CD4-positive, alpha-beta T cell treated with Interleukin-17A for 1 hour (primary cell): Measurements from ENCODE around the gene KRT79.

Source experiments
- DNase-seq: peaks from one replicate; pipeline ENCODE4 v3.0.0-alpha.2; 2020

KRT79 gene

DNA sequence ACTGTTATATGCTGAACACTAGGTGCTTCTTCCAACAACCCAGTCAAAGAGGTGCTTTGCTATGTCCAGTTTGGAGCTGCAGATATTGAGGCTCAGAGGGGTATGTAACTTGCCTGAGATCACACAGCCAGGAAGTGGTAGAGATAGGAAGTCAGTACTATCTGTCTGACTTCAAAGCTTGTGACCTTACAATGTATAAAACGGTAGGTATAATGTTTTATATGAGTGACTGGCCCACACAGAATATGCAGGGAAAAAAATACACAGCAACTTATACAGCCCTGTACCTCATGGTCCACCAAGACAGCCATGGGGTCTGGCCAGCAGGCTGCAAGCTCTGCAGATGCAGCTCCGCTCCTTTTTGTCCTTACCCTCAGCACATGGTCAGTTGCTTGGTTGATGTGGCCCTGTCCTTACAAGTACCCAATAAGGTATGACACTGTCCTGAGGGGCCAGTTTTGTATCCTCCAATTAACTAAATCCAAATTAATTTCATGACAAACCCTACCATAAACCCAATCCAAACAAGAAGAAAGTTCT is 16.3 kb downstream of the KRT79 start:
- no peak for DNase-seq

DNA sequence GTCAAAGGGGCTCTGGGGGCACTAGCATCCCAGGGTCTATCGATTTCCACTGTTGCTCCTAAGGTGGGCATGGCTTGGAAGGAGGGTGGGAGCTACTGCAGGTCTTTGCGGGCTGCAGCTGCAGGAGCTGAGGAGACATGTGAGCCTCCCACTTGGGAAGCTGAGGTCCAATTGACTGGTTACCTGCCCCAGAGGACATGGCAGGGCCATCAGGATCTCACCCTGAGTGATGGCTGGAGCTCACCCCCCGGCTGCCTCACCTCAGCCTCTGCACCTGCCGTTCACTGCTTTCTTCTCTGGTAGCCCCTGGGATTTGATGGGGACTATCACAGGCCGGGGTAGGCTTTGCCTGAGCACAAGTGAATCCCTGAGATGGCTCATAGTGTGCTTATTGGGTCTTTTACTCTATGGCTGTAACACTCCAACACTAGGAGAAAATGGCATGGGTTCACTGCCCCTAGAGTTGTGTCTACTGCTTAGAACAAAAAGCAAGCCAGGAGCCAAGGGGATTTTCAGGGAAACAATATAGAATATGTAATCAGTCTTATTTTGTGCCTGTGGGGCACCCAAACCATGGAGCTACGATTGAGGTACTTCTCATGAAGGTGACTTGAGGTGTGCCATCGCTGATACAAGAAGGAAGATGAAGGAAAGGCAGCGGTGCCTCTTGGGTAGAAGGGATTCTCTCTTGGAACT is 17.0 kb downstream of the KRT79 start:
- DNase-seq = no peak

DNA sequence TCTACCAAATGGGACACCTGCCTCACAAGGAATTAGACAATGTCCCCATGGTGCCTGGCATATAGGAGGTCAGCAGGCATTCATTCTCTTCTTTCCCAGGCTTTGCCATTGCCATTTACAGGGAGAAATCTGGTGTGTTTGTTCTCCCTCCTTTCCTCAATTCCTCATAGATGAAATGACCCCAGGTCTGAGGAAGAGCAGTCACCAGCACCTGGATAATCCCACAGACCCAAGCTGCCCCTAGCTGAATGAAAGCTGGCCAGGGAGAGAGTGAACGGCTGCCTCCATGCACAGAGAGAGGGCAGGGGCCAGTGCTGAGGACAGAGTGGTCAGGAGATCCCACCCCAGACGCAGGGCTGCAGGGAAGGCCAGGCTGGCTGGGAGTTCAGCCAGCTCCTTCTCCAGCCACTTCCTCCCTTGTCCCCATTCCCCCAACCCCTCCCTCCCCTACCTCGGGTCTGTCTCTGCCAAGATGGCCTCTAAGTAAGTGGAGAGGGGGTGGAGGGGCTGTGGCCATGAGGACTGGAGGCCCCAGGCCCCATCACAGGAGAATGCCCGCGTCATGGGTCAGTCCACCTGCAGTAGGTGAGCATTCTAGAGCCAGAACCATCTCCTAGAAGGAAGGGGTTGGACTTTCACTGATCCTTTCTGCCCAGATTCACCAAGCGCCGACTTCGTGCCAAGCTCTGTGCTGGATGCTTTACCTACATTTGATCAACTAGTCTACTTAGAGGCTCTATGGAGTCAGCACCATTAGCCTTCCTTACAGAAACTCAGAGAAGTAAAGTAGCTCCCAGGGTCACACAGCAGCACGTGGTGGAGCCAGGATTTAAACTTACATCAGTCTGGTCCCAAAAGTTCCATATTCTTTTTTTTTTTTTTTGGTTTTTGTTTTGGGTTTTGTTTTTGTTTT is 18.2 kb downstream of the KRT79 start:
- no peak for DNase-seq

DNA sequence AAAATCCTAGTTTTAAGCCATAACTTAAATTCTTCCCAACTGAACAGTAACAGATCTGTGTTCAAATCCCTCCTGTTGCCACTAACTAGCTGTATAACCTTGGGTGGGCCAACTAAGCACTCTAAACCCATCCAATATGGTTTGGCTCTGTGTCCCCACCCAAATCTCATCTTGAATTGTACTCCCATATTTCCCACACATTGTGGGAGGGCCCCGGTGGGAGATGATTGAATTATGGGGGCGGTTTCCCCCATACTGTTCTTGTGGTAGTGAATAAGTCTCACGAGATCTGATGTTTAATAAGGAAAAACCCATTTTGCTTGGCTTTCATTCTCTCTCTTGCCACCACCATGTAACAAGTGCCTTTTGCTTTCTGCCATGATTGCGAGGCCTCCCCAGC is 18.9 kb downstream of the KRT79 start:
- no peak for DNase-seq

DNA sequence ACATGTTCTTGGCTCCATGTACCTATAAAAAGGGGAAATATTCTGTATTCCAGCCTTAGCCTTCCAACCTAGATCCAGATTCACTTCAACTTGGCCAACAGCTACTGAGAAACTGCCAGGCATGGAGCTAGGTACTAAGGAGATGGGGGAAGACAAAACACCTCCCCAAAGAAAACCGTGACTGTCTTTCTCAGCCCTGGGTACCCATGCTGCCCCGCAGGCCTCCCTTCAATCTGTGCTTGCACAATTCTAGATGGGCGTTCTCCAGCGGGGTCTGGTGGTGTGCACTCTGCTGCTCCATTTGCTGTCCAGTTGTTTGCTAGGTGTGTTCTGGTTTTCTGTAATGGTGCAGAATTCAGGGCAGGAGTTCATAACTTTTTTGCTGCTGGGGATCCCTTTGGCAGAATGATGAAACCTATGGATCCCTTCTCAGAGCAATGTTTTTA is 19.4 kb downstream of the KRT79 start:
- no peak for DNase-seq

DNA sequence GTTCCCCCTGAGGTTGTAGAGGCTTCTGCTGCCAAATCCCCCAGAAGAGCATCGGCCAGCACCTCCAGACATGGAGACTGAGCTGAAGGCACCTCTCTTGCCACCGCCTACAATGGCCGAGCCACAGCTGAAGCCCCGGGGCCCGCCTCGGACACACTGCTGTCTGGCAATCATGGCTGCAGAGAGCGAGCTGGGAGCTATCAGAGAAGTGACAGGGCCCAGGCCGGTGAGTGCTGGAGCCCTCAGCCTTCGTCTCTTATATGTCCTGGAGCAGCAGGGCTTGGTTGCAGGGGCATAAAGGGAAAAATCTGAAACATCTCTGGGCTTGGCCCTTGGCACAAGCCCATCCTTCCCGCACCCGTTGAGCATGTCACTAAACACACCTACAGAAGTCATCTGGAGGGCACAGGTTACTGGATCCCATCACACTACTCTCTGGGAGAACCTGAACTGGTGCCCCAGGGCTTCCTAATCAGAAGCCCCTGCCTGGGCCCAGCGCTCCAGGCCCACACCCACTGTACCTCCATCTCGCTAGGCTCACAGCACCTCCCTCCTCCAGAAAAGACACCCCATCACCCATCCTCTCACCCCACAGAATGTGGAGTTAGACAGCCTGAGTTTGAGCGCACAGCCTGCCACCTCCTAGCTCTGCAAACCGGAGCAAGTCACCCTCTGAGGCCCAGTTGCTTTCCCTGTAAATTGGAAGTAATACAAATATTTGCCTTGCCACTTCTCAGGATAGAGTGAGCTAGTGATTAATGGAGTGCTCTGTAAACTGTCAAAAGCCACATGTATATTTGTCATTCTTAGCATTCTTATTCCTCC is 20.0 kb downstream of the KRT79 start, which contains the start of gene KRT4:
TSS of gene KRT4 (minus strand) at position 232 of the 825 bp plus-strand sequence. CDS start at position 174, 58 bp downstream.
- no peak for DNase-seq

DNA sequence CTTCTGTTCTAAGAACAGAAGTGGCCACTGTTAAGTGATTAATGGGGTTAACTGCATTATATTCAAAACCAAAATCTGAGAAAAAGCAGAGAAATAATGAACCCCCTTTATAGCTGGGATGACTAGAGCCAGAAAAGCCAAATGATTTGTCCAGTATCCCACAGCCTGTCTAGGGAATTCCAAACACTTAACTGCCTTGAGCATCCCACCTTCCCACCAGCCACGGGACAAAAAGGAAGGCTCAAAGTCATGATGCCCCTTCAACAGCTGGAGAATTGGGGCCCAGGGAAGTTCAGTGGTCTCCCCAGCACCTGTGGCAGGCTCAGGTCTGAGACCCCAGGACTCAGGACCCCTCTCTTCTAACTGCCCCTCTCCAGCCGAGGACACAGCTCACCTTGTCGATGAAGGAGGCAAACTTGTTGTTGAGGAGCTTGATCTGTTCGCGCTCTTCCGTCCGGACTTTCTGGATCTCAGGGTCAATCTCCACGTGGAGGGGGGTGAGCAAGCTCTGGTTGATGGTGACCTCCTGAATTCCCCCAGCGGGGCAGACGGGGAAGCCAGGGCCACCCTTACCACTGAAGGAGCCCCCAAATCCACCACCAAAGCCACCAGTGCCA is 20.8 kb downstream of the KRT79 start:
- DNase-seq = no peak

DNA sequence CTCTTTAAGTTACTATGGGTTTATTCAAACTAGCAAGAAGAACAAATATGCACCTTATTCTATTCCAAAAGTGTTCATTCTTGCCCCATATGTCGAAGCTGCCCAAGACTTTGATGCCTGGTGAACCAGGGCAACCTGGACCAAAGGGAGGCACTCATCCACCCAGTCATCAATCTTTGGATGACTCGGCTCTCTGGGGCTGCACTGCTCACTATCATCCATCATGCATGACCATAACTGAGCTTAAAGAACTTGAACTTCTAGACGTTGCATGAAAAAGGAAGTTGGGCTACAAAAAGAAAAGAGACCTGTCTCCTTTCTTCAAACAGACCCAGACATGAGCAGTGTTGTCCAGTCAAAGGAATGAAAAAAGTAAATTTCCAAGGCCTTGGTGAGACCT is 21.4 kb downstream of the KRT79 start:
- DNase-seq = no peak

DNA sequence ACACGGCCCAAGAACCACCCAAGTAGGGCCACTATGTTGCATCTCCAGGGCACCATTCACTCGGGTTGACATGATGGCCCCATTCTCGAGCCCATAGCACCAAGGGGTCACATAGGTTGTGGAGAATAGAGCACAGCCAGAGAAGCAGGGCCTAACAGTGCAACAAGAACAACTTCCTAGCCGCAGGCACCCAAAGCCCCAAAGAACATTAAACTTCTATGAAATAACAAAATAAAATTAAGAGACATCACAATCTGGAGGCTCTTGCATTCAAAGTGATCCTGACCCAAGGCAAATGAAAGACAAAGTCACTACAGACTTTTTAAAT is 22.1 kb downstream of the KRT79 start:
- no peak for DNase-seq

DNA sequence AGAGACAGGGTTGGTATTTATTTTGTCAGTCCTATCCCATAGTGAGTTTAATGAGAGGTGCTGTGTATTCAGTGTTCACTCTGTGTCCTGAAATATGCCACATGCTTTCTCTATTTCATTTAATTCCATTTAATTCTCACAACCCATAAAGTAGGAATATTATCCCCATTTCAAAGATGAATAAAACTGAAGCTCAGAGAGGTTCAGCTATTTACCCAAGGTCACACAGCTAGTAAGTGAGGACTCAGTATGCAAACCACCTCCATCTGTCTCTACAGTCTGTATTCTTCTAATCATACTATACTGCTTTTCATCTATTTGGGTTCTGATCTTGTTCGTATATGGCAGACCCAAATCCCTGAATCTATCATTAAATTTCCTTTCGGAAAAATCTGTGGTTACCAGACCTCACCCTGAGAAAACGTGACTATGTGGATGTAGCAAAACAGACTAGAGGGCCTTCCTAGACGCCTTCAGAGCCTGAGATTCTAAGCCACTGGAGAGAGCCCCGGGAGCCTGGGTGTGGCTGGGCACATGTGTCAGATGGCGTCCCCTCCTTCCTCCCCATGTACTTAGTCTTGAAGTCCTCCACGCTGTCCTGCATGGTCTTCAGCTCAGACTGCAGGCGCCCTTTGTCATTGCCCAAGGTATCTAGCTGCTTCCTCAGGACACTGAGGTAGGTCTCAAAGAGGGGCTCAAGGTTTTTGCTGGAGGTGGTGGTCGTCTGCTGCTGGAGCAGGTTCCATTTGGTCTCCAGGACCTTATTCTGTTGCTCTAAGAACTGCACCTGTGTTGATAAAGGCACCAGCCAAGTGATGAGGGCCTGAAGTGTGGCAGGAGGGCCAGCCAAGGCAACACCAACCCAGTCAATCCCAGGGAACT is 22.7 kb downstream of the KRT79 start:
- no peak for DNase-seq

DNA sequence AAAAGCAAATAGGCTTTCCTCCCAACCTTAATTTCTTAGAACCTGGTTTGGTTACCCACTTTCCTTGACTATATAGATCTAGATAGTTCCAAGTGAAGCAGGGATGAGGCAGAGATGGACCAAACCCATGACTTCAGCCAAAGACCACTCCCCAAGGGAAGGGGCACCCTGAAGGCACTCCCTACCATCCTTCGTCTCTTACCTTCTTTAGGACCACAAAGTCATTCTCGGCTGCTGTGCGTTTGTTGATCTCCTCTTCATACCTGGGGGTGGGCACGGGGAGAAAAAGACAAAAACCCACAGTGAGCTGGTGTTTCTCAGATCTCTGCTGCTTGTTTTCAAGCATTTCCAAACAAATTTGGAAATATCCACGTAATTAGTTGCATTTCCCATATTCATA is 23.6 kb downstream of the KRT79 start:
- no peak for DNase-seq

DNA sequence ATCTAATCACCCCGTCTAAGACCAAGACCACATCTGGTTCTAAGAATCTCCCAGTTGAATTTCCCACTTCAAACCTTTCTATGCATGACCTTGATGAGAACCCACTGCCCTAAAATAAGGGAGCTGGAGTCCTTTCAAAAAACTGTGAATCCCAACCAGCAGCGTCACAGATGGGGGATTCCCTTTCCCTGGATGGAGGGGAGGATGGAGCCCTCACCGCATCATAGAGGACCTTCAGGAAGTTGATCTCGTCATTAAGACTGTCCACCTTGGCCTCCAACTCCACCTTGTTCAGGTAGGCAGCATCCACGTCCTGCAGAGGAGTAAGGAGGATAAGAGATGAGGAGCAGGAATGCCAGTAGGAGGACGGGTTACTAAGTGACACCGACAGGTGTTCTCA is 24.9 kb downstream of the KRT79 start:
- no peak for DNase-seq

DNA sequence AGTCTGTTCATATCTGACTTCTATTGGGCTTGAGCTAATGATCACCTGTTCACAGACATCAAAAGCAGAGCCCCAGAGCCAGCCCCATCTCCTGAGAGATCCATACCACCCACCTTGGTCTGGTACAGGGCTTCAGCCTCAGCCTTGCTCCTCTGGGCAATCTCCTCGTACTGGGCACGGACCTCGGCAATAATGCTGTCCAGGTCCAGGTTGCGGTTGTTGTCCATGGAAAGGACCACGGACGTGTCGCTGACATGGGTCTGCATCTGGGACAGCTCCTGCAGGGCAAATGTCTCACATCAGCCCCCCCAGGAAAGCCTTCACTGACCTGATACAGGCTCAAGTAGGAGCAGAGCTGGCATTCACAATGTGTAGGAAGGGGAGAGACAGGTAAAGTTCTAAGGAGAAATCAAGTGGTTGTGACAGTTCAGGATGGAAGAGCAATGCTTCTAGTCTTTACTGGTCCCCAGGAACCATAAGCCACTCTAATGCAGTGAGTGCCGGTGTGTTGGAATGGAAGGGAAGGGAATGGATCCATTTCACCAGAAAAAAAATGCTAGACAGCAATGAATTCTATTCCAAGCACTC is 25.4 kb downstream of the KRT79 start:
- DNase-seq = no peak

DNA sequence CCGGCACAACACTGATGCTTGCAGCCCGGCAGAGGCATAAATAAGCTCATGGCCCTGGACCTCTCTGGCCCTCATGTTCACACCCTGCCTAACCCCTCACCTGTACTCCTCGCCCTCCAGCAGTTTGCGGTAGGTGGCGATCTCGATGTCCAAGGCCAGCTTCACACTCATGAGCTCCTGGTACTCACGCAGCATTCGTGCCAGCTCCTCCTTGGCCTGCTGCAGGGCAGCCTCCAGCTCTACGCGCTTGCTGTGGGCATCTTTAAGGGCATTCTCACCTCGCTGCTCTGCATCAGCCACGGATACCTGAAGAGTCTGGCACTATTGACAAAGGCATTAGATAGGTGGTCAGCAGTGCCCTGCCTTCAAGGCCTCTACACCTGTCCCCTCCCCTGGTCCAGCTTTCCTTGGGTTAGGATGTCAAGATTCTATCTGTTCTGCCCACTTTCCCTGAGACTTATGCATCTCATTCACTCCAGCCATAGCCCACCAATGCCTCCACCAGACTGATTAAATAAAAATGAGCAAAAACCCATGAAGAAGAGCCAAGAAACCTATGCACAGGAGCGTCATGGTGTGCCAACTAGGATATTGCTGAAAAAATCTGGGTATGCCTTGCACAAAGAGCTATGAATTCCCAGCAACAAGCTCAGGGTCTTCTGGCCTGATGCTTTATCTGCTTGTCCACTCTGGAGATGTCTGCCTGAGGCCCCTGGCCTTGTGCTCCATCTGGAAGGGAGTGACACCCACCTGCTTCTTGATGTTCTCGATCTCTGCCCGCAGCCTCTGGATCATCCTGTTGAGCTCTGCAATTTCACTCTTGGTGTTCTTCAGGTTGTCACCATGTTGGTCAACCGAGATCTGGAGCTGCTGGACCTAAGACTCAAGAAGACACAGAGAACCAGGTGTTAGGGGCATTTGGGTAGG is 26.3 kb downstream of the KRT79 start:
- DNase-seq = no peak

DNA sequence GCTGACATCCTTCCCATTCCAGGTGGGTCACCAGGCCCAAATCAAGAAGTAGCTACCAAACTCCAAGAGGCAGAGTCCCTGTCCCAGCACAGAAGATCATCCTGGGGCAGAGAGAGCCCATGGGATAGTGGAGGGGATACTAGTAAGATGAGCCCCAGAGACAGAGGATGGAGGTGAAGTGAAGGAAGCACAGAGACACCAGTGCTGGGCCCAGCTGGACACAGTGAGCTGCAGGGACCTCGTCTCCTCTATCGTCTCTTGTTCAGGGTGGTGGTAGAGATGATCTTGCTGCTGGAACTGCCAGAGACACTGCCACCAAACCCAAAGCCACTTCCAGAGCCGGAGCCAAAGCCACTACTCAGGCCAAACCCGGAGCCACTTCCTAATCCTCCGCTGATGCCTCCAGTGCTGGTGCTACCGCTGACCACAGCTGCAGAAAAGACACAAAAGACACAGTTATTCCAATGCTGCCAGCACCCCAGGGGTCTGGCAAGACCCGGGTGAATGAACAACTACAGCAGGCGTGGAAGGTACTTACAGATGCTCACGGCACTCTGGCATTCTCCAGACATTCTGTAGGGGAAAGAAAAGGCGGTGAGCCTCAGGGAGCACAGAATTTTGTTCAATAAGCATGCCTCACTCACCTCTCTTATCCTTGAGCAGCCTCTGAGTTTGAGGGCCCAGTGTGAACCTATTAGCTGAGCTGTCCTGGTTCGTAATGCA is 27.1 kb downstream of the KRT79 start:
- no peak for DNase-seq

DNA sequence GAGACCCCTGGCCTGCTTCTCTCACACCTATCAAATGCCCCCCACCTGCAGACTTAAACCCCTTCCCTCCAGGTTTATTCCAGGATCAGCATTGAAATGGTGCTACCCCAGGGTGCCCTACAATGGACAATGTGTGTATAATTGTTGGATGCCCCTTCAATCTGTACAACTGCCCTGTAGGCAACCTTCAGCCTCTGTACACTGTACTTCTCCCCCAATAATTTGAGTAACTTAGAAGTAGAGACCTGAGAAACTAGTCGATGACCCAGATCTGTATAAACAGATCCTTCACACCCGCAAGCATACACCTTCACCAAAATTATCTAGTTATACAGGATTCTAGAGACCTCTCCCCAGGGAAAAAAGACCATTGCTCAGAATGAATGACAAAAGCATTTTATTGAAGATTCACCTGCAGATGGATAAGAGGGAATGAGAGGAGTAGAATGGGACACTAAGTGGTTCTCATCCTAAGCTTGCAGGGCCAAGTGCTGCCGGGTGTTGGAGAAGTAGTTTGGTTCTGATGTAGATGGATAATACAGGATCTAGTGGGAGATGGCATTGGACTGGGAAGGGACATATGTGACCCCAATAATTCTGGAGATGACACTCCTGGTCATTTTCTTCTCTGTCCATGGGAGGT is 27.8 kb downstream of the KRT79 start:
- no peak for DNase-seq

DNA sequence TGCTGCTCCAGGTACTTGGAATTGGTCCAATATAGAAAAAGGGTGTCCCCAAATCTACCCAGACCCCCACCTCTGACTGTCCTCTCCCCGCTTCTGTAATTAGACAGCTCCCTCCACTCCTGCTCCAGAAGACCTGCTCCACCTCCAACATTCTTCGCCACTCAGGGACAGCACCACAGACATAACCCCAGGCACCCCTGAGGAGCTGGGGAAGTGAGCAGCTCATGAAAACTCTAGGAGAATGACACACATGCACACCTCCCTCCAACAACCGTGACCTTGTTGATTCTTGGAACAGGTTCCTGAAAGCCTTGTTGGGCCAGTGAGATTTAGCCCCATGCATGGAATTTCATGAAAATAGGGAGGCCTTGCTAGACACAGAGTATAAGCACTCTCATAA is 28.4 kb downstream of the KRT79 start:
- DNase-seq = no peak

DNA sequence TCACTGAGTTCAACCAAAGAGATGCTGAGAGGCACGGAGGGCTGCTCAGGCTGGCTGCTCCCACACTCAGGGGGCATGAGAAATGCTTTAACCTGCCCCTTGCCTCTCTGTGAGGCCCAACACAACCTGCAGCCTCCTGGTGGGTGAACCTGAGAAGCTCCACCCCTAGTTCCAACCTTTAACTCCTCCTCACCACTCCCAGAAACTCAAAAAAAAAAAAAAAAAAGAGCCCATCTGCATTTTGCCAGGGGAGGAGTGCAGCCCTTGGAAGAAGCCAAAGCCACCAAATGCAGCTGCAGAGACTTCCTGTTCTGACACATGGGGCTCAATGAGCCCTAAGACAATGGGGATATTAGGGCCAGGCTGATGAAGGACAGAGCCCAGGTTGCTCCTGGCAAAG is 29.1 kb downstream of the KRT79 start:
- DNase-seq = no peak

DNA sequence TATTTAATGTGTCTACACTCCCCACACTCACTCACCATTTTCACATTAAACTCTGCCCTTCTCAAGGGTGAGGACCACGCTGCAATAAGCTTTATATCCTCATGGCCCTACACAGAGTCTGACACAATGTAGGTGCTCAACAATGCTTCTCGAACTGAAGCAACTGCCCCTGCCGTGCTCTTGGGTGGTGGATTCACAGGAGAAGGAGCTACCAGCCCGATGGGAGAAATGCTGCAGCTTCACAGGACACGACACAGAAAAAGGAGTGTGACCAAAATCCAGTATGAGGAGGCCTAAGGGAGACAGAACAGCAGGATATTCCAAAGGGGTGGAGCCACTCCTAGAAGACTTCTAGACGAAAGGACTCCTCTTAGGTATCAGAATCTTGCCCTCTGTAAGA is 31.7 kb downstream of the KRT79 start:
- DNase-seq = no peak
